Astrocyte (in vitro differentiated cells and primary cell): ENCODE results near the gene PPIG.

Experiments
- EZH2 ChIP-seq: IDR thresholded peaks from 2 replicates; pipeline ENCODE4 v1.6.1; 2012; ENCODE audit warnings: mild to moderate bottlenecking, low read length, inconsistent platforms; ENCODE audit not compliant: insufficient read depth
- TF ChIP-seq, protein P1 (sequence below): IDR thresholded peaks from 2 replicates; pipeline ENCODE4 v1.5.1; 2011; ENCODE audit warnings: low read depth, mild to moderate bottlenecking, inconsistent platforms, low read length, moderate library complexity; ENCODE audit not compliant: insufficient read depth

DNA sequence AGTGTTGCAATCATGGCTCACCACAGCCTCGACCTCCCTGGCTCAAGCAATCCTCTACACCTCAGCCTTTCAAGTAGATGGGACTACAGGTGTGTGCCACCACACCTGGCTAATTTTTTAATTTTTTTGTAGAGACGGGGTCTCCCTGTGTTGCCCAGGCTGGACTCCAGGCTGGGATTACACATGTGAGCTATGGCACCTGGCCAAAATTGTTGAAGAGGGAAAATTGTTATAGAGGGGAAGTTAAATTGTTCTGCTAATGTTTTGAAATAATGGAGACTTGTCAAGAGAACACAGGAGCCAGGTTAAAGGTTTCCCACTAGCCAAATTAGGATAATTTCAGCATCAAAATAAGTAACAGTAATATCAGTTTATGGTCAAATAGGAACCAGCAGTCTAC lies 25.1 kb downstream of the PPIG start:
- TF ChIP-seq EZH2 = no peak
- TF ChIP-seq, protein P1, sequence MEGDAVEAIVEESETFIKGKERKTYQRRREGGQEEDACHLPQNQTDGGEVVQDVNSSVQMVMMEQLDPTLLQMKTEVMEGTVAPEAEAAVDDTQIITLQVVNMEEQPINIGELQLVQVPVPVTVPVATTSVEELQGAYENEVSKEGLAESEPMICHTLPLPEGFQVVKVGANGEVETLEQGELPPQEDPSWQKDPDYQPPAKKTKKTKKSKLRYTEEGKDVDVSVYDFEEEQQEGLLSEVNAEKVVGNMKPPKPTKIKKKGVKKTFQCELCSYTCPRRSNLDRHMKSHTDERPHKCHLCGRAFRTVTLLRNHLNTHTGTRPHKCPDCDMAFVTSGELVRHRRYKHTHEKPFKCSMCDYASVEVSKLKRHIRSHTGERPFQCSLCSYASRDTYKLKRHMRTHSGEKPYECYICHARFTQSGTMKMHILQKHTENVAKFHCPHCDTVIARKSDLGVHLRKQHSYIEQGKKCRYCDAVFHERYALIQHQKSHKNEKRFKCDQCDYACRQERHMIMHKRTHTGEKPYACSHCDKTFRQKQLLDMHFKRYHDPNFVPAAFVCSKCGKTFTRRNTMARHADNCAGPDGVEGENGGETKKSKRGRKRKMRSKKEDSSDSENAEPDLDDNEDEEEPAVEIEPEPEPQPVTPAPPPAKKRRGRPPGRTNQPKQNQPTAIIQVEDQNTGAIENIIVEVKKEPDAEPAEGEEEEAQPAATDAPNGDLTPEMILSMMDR = no peak
